Prostate gland (tissue), 2 donors: ENCODE results near the gene FBXL7. TPM values are rescaled to one million over a fixed set of nuclear protein-coding genes. Genes with fewer than 3 reads are reported as not detected.

Experiments
- DNase-seq: peaks from one replicate; pipeline ENCODE4 v3.0.0-alpha.2; 2019; ENCODE audit warnings: low spot score
- H3K27ac ChIP-seq, 2 donors: fragments of 200-600 bp; sonication (generic); 2 replicates each; pipeline ENCODE4 v1.5.1; 2017 to 2019
- H3K27me3 ChIP-seq: fragments of 200-600 bp; sonication (generic); replicated peaks from 2 replicates; pipeline ENCODE4 v1.5.1; 2019; ENCODE audit not compliant: insufficient read depth
- H3K36me3 ChIP-seq, 2 donors: fragments of 200-600 bp; sonication (generic); 1 replicate in 1 of 2; 2 replicates in 1 of 2; pipeline versions ENCODE4 v1.5.1 to v1.8.1; 2017 to 2019
- H3K4me1 ChIP-seq: fragments of 200-600 bp; sonication (generic); replicated peaks from 2 replicates; pipeline ENCODE4 v1.5.1; 2019
- H3K4me3 ChIP-seq, 2 donors: fragments of 200-600 bp; sonication (generic); 2 replicates each; pipeline ENCODE4 v1.5.1; 2017 to 2019
- H3K9me3 ChIP-seq: fragments of 200-600 bp; sonication (generic); 2 replicates; pipeline ENCODE4 v1.5.1; 2017
- CTCF ChIP-seq, 4 experiments: fragments of 200-600 bp in 2 of 4; fragments of 450-650 bp in 2 of 4; sonication (generic) in 2 of 4; IDR thresholded peaks; 1 replicate in 3 of 4; 2 replicates in 1 of 4; pipeline ENCODE4 v1.5.1; 2016 to 2019; ENCODE audit warnings: antibody characterized with exemption in 4 of 4, mild to moderate bottlenecking in 2 of 4, moderate library complexity in 2 of 4
- POLR2A ChIP-seq: fragments of 450-650 bp; IDR thresholded peaks from one replicate; pipeline ENCODE4 v1.6.1; 2016; ENCODE audit warnings: antibody characterized with exemption, mild to moderate bottlenecking
- POLR2AphosphoS5 ChIP-seq: sonication (generic); formaldehyde crosslinking; IDR thresholded peaks from one replicate; pipeline ENCODE4 v1.6.1; 2017; ENCODE audit warnings: antibody characterized with exemption
- WGBS: methylation state at CpG from one replicate; pipeline ENCODE4 v1.1.5; 2018; 5-methylcytosine and 5-hydroxymethylcytosine counted together
- intact Hi-C: fragments of 100-400 bp; cut with DNase I; formaldehyde crosslinking; loops from one replicate; pipeline ENCODE4 v1.14.2; 2022
- total RNA-seq, 2 donors: library from RNA; depleted of rRNA; stranded (reverse); fragments of >200 nt; gene quantifications; one replicate each; pipeline ENCODE4 v1.1.0, GENCODE V29; 2016

Gene FBXL7
- total RNA-seq, 2 donors from 2014 or later: 21.2 to 24.2 TPM

GRCh38 chr5:15937708-15938107, 437.7 kb downstream of the FBXL7 start:
- H3K4me1 ChIP-seq: no peaks in the 10 kb centered on the region
- peaks cover 0 to 4% of the 10 kb centered on the region in 2 donors for H3K36me3 ChIP-seq
- no peak for DNase-seq
- no peaks in the 10 kb centered on the region for H3K9me3 ChIP-seq
- H3K4me3 ChIP-seq: no peak overlapping the region
- intact Hi-C loops: no loop called here
- no peaks in the 10 kb centered on the region for H3K27me3 ChIP-seq
- TF ChIP-seq POLR2A (no peak), CTCF (IDR thresholded peaks at IDR 0.05) (no peak), POLR2AphosphoS5 (no peak)
- WGBS: 70% methylated on average over 1 of the region's 1 CpG
- H3K27ac ChIP-seq: no peak overlapping the region

- H3K4me3 ChIP-seq: no peak overlapping the region
- WGBS: 87% methylated on average over 4 of the region's 4 CpGs
- TF ChIP-seq POLR2A (no peak), POLR2AphosphoS5 (no peak)
- H3K27ac ChIP-seq: no peak overlapping the region
- no peak for DNase-seq
- H3K9me3 ChIP-seq: no peaks in the 10 kb centered on the region
- H3K4me1 ChIP-seq: no peaks in the 10 kb centered on the region
- intact Hi-C loops: no loop called here
- peaks cover 0 to 4% of the 10 kb centered on the region in 2 donors for H3K36me3 ChIP-seq
- no peaks in the 10 kb centered on the region for H3K27me3 ChIP-seq
Observed at GRCh38 chr5:15938186-15938585, 438.2 kb downstream of the FBXL7 start.

GRCh38 chr5:15938961-15939360, 439.0 kb downstream of the FBXL7 start:
- TF ChIP-seq POLR2AphosphoS5: no peak
- no peak for TF ChIP-seq CTCF (IDR thresholded peaks at IDR 0.05)
- TF ChIP-seq POLR2A: no peak

GRCh38 chr5:15940905-15941304, 440.9 kb downstream of the FBXL7 start:
- intact Hi-C loops: no loop called here
- no peak overlapping the region for H3K27ac ChIP-seq
- H3K27me3 ChIP-seq: no peaks in the 10 kb centered on the region
- WGBS: 95% methylated on average over 3 of the region's 3 CpGs
- TF ChIP-seq POLR2AphosphoS5 (no peak), POLR2A (no peak), CTCF (IDR thresholded peaks at IDR 0.05) (no peak)
- no peak overlapping the region for H3K4me3 ChIP-seq
- no peak for DNase-seq
- H3K9me3 ChIP-seq: no peaks in the 10 kb centered on the region
- H3K36me3 ChIP-seq: peaks cover 0 to 4% of the 10 kb centered on the region in 2 donors
- no peaks in the 10 kb centered on the region for H3K4me1 ChIP-seq

More at GRCh38 chr5:15938961-15939360, 439.0 kb downstream of the FBXL7 start:
- intact Hi-C loops: no loop called here
- Histone ChIP-seq H3K27me3 (no peaks in the 10 kb centered on the region), H3K9me3 (no peaks in the 10 kb centered on the region), H3K27ac (no peak overlapping the region), H3K4me1 (no peaks in the 10 kb centered on the region), H3K36me3 (peaks cover 0 to 4% of the 10 kb centered on the region in 2 donors), H3K4me3 (no peak overlapping the region)
- WGBS: 93% methylated on average over 1 of the region's 1 CpG
- DNase-seq: no peak

GRCh38 chr5:15943487-15943886, 443.5 kb downstream of the FBXL7 start:
- intact Hi-C loops: no loop called here
- H3K36me3 ChIP-seq: no peaks in the 10 kb centered on the region
- no peaks in the 10 kb centered on the region for H3K27me3 ChIP-seq
- H3K9me3 ChIP-seq: no peaks in the 10 kb centered on the region
- no peaks in the 10 kb centered on the region for H3K4me1 ChIP-seq
- WGBS: 68% methylated on average over 2 of the region's 2 CpGs
- no peak overlapping the region for H3K27ac ChIP-seq
- no peak overlapping the region for H3K4me3 ChIP-seq
- TF ChIP-seq POLR2AphosphoS5 (no peak), POLR2A (no peak), CTCF (IDR thresholded peaks at IDR 0.05) (no peak)
- no peak for DNase-seq
